Endothelial cell of umbilical vein (primary cell): ENCODE results near the gene PFKFB4. TPM values are rescaled to one million over a fixed set of nuclear protein-coding genes. Genes with fewer than 3 reads are reported as not detected.

Experiments
- BruUV-seq: library from RNA; stranded (reverse); fragments of 400-500 nt; replicated peaks from 2 replicates; lab custom pipeline; 2021; lab: Mats Ljungman, UMichigan
- CTCF ChIA-PET: fragments of 300-600, 350-600 bp; sonication (Branson Sonifier 250); formaldehyde crosslinking; loops from one replicate; lab custom pipeline; 2021; ENCODE audit warnings: antibody characterized with exemption, inconsistent platforms; lab: Charles Lee
- POLR2A ChIA-PET: fragments of 300-600, 350-600 bp; sonication (Branson Sonifier 250); formaldehyde crosslinking; loops from one replicate; lab custom pipeline; 2021; ENCODE audit warnings: antibody characterized with exemption, inconsistent platforms; lab: Charles Lee
- DNase-seq: peaks from one replicate; pipeline ENCODE4 v3.0.0-alpha.2; 2011; ENCODE audit warnings: low read depth, low spot score
- FAIRE-seq: peaks from 2 replicates; lab custom pipeline; 2011; peaks lifted over from hg19 to GRCh38; lab: Jason Lieb, UNC
- H2AFZ ChIP-seq: 2 replicates; pipeline ENCODE4 v1.6.0; 2012; ENCODE audit warnings: low read depth, low read length, control low read depth, inconsistent platforms
- H3K27ac ChIP-seq: 2 replicates; pipeline ENCODE4 v1.5.1; 2011; ENCODE audit warnings: low read depth, mild to moderate bottlenecking, control low read depth, low read length, moderate library complexity; ENCODE audit not compliant: insufficient read depth
- H3K27me3 ChIP-seq, 2 experiments: 2 replicates each; pipeline versions ENCODE4 v1.6.0 to v1.6.1; 2011; ENCODE audit warnings: low read length in 2 of 2, mixed read lengths in 1 of 2; ENCODE audit not compliant: control insufficient read depth in 2 of 2, insufficient read depth in 2 of 2
- H3K36me3 ChIP-seq, 2 experiments: 2 replicates in 1 of 2; 3 replicates in 1 of 2; pipeline ENCODE4 v1.5.1; 2011; ENCODE audit warnings: low read length in 2 of 2, mild to moderate bottlenecking in 1 of 2, moderate library complexity in 1 of 2; ENCODE audit not compliant: control insufficient read depth in 2 of 2, insufficient read depth in 2 of 2; ENCODE audit errors: extremely low read depth in 1 of 2
- H3K4me1 ChIP-seq: 3 replicates; pipeline ENCODE4 v1.5.1; 2011; ENCODE audit warnings: mild to moderate bottlenecking, low read length; ENCODE audit not compliant: control insufficient read depth, insufficient read depth; ENCODE audit errors: extremely low read depth
- H3K4me2 ChIP-seq: 2 replicates; pipeline ENCODE4 v1.6.1; 2011; ENCODE audit warnings: low read length, control low read depth, mixed read lengths; ENCODE audit not compliant: insufficient read depth
- H3K4me3 ChIP-seq, 3 experiments: fragments of 200-600 bp in 1 of 3; sonication (generic), shearing (Covaris generic) in 1 of 3; replicated peaks in 1 of 3; 2 replicates each; pipeline ENCODE4 v1.5.1; 2011 to 2016; ENCODE audit warnings: control low read depth in 3 of 3, low read length in 3 of 3, mild to moderate bottlenecking in 2 of 3, inconsistent platforms in 1 of 3, low read depth in 1 of 3, moderate library complexity in 1 of 3; ENCODE audit not compliant: insufficient read depth in 1 of 3
- H3K79me2 ChIP-seq: 2 replicates; pipeline ENCODE4 v1.6.0; 2012; ENCODE audit warnings: low read length, inconsistent platforms; ENCODE audit not compliant: control insufficient read depth, insufficient read depth
- H3K9ac ChIP-seq: replicated peaks from 2 replicates; pipeline ENCODE3; 2011; ENCODE audit warnings: low read length, control low read depth; ENCODE audit not compliant: insufficient read depth; ENCODE audit errors: extremely low read depth
- H3K9me1 ChIP-seq: replicated peaks from 3 replicates; pipeline ENCODE4 v1.6.0; 2011; ENCODE audit warnings: mild to moderate bottlenecking, low read length; ENCODE audit not compliant: control insufficient read depth, insufficient read depth; ENCODE audit errors: extremely low read depth
- H3K9me3 ChIP-seq: replicated peaks from 2 replicates; pipeline ENCODE4 v1.5.1; 2012; ENCODE audit warnings: low read length, inconsistent platforms; ENCODE audit not compliant: control insufficient read depth, insufficient read depth
- H4K20me1 ChIP-seq: replicated peaks from 2 replicates; pipeline ENCODE3; 2011; ENCODE audit warnings: mild to moderate bottlenecking, low read length; ENCODE audit not compliant: control insufficient read depth, insufficient read depth; ENCODE audit errors: extremely low read depth
- CTCF ChIP-seq, 2 donors: IDR thresholded peaks; 1 replicate in 1 of 2; 2 replicates in 1 of 2; pipeline ENCODE4 v1.5.1; 2011; ENCODE audit warnings: low read length in 2 of 2, mild to moderate bottlenecking in 2 of 2, moderate library complexity in 2 of 2, control low read depth in 1 of 2, inconsistent platforms in 1 of 2, low read depth in 1 of 2; ENCODE audit not compliant: insufficient read depth in 1 of 2; ENCODE audit errors: extremely low read depth in 1 of 2
- EZH2 ChIP-seq: IDR thresholded peaks from 2 replicates; pipeline ENCODE4 v1.6.1; 2012; ENCODE audit warnings: borderline replicate concordance, low read depth, mild to moderate bottlenecking, moderate library complexity, low read length, inconsistent platforms; ENCODE audit not compliant: severe bottlenecking
- FOS ChIP-seq: IDR thresholded peaks from 2 replicates; pipeline ENCODE4 v1.6.1; 2011; ENCODE audit warnings: mild to moderate bottlenecking, low read length, moderate library complexity, borderline replicate concordance; ENCODE audit not compliant: insufficient read depth
- GATA2 ChIP-seq: IDR thresholded peaks from 2 replicates; pipeline ENCODE4 v1.7.0; 2011; ENCODE audit warnings: low read depth, mild to moderate bottlenecking, moderate library complexity, mixed read lengths, low read length; ENCODE audit not compliant: insufficient read length, insufficient read depth
- JUN ChIP-seq: IDR thresholded peaks from 2 replicates; pipeline ENCODE4 v1.6.1; 2011; ENCODE audit warnings: borderline replicate concordance, low read depth; ENCODE audit not compliant: insufficient read length, insufficient read depth
- MYC ChIP-seq: IDR thresholded peaks from one replicate; pipeline ENCODE4 v1.6.1; 2011; ENCODE audit warnings: mild to moderate bottlenecking, low read depth, low read length
- POLR2A ChIP-seq: IDR thresholded peaks from 2 replicates; pipeline ENCODE4 v1.6.1; 2012; ENCODE audit warnings: low read depth, mild to moderate bottlenecking, control low read depth, low read length
- POLR2AphosphoS5 ChIP-seq: IDR thresholded peaks from 2 replicates; pipeline ENCODE4 v1.6.1; 2012; ENCODE audit warnings: low read depth, mild to moderate bottlenecking, control low read depth, low read length, moderate library complexity; ENCODE audit not compliant: insufficient read depth
- dilution Hi-C: fragments of 300-500 bp; cut with MboI; formaldehyde crosslinking; loops from one replicate; pipeline ENCODE4 v1.15.0; 2019; ENCODE audit warnings: low sequenced_read_pairs; ENCODE audit not compliant: extremely low pct_ligation_motif_present
- intact Hi-C: fragments of 100-400 bp; cut with micrococcal nuclease; formaldehyde crosslinking; loops from one replicate; pipeline ENCODE4 v1.10.0; 2022
- polyA plus RNA-seq, 4 experiments: library from polyadenylated mRNA; depleted of rRNA in 3 of 4; stranded (reverse) in 3 of 4; unstranded in 1 of 4; fragments of >200 nt; gene quantifications; 2 replicates each; pipeline versions ENCODE4 v1.2.1 to v1.2.3, GENCODE V29; 2011 to 2012; ENCODE audit warnings: missing spikeins in 1 of 4
- total RNA-seq: library from RNA; stranded (reverse); gene quantifications from 2 replicates; pipeline ENCODE4 v1.2.3, GENCODE V29; 2021
- TF ChIP-seq, protein P1 (sequence below): IDR thresholded peaks from 2 replicates; pipeline ENCODE4 v1.6.1; 2011; ENCODE audit not compliant: insufficient read depth, insufficient read length

Gene PFKFB4
- total and polyA plus RNA-seq, 2 donors (not counting 3 experiments of a cell fraction or from before 2014, with no cell fraction given) = 4.0 to 4.2 TPM

- H3K9me1 ChIP-seq = no peaks in the 10 kb centered on the region
- H3K36me3 ChIP-seq = peaks cover 0 to 4% of the 10 kb centered on the region in 2 experiments
- dilution Hi-C loops (no loop called here), intact Hi-C loops (no loop called here)
- no peaks in the 10 kb centered on the region for H3K4me1 ChIP-seq
- ChIA-PET POLR2A (no interaction called here), CTCF (no interaction called here)
- H3K9ac ChIP-seq = no peak overlapping the region
- FAIRE-seq (no peak), DNase-seq (no peak)
- H3K27me3 ChIP-seq = no peaks in the 10 kb centered on the region
- H3K9me3 ChIP-seq = no peaks in the 10 kb centered on the region
- no peaks in the 10 kb centered on the region for H4K20me1 ChIP-seq
- H3K4me3 ChIP-seq = no peak overlapping the region
- H2AFZ ChIP-seq = no peak overlapping the region
- H3K27ac ChIP-seq = no peak overlapping the region
- no peak overlapping the region for H3K4me2 ChIP-seq
- TF ChIP-seq CTCF (IDR thresholded peaks at IDR 0.05; ENCODE audit: extremely low read depth in 1 of 2, insufficient read depth in 1 of 2, low read depth in 1 of 2, low read length in 2 of 2) = no peak
- TF ChIP-seq POLR2A = no peak
- TF ChIP-seq, protein P1, sequence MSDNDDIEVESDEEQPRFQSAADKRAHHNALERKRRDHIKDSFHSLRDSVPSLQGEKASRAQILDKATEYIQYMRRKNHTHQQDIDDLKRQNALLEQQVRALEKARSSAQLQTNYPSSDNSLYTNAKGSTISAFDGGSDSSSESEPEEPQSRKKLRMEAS = no peak
- no TSS peak for BruUV-seq
- no peaks in the 10 kb centered on the region for H3K79me2 ChIP-seq
Measured at GRCh38 chr3:48492461-48493202, 64.0 kb downstream of the PFKFB4 start.

- Histone ChIP-seq H3K4me2 (no peak overlapping the region), H4K20me1 (no peaks in the 10 kb centered on the region), H3K36me3 (peaks cover 0 to 4% of the 10 kb centered on the region in 2 experiments), H3K4me3 (no peak overlapping the region), H2AFZ (no peak overlapping the region), H3K27ac (no peak overlapping the region), H3K4me1 (no peaks in the 10 kb centered on the region), H3K9ac (no peak overlapping the region), H3K9me3 (no peaks in the 10 kb centered on the region), H3K79me2 (no peaks in the 10 kb centered on the region), H3K9me1 (no peaks in the 10 kb centered on the region), H3K27me3 (no peaks in the 10 kb centered on the region)
- FAIRE-seq = peak; percentile 55
- dilution Hi-C loops = no loop called here
- no peak for TF ChIP-seq JUN
- no peak for TF ChIP-seq POLR2AphosphoS5
- TF ChIP-seq FOS = no peak
- TF ChIP-seq GATA2 = no peak
- TF ChIP-seq CTCF (IDR thresholded peaks at IDR 0.05; ENCODE audit: extremely low read depth in 1 of 2, insufficient read depth in 1 of 2, low read depth in 1 of 2, low read length in 2 of 2) = no peak
- no peak for TF ChIP-seq POLR2A
- TF ChIP-seq MYC = no peak
- TF ChIP-seq, protein P1 = no peak
- no peak for TF ChIP-seq EZH2
- DNase-seq = no peak
- ChIA-PET POLR2A (no interaction called here), CTCF (no interaction called here)
- no TSS peak for BruUV-seq
- intact Hi-C loops = no loop called here
Measured at GRCh38 chr3:48486952-48487351, 69.7 kb downstream of the PFKFB4 start.
